Left ventricle myocardium inferior (tissue), 1 donor: ENCODE data around the gene SHB. TPM values are rescaled to one million over a fixed set of nuclear protein-coding genes. Genes with fewer than 3 reads are reported as not detected.
A peak's percentile ranks its signal among the peaks of the same experiment; 100 is the strongest.

Experiments
- DNase-seq: peaks from one replicate; pipeline ENCODE4 v3.0.0-alpha.2; 2020
- H3K27ac ChIP-seq: fragments of 200-600 bp; replicated peaks from 2 replicates; pipeline ENCODE4 v1.8.0; 2021
- H3K27me3 ChIP-seq: fragments of 200-600 bp; 2 replicates; pipeline ENCODE4 v1.8.0; 2021; ENCODE audit warnings: low read depth
- H3K36me3 ChIP-seq: fragments of 200-600 bp; 2 replicates; pipeline ENCODE4 v1.8.0; 2021
- H3K4me1 ChIP-seq: fragments of 200-600 bp; 2 replicates; pipeline ENCODE4 v1.8.0; 2021
- H3K4me3 ChIP-seq: fragments of 200-600 bp; 2 replicates; pipeline ENCODE4 v1.8.0; 2021; ENCODE audit warnings: mild to moderate bottlenecking, moderate library complexity
- H3K9me3 ChIP-seq: fragments of 200-600 bp; replicated peaks from 2 replicates; pipeline ENCODE4 v1.8.0; 2021
- intact Hi-C: fragments of 100-400 bp; cut with micrococcal nuclease; formaldehyde crosslinking; loops from one replicate; pipeline ENCODE4 v1.11.0; 2022
- total RNA-seq: library from RNA; stranded (reverse); fragmentation: NEBNext Ultra II Directional; extraction: Animal tissue kit (Norgen Biotek cat#: 25700); gene quantifications from one replicate; pipeline ENCODE4 v1.2.1, GENCODE V29; 2021
- TF ChIP-seq, protein P1 (sequence below): fragments of 200-600 bp; IDR thresholded peaks from 2 replicates; pipeline ENCODE4 v1.8.0; 2021; ENCODE audit warnings: antibody characterized with exemption, mild to moderate bottlenecking, borderline replicate concordance
- donor health status: DM: no; HTN: yes; CAD: no; lungs with severe emphysema.

SHB gene
- total RNA-seq, 1 donor from 2014 or later, result 19.4 TPM

DNA sequence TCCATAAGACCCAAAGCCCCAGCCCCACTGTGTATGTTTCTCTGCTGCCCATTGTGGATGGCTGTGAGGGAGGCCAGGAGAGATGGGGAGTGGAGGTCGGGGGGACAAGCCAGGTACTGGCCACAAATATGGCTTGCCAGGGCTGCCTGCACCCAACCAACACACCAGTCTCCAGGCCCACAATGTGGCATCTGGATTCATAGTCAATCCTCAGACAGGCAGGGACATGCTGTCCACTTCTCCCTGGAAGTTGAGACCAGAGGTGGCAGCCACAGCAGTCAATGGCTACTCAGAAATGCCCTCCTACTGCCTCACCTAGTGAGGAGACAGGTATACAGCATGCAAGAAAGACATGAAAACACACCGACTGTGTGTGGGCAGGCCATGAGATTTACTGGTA lies 103.9 kb downstream of the SHB start:
- Histone ChIP-seq H3K36me3 (no peaks in the 10 kb centered on the region), H3K9me3 (no peaks in the 10 kb centered on the region), H3K27ac (no peak overlapping the region), H3K4me3 (no peak overlapping the region), H3K27me3 (no peaks in the 10 kb centered on the region), H3K4me1 (peaks cover 46% of the 10 kb centered on the region)
- intact Hi-C loops, result no loop called here
- no peak for DNase-seq
- TF ChIP-seq, protein P1, sequence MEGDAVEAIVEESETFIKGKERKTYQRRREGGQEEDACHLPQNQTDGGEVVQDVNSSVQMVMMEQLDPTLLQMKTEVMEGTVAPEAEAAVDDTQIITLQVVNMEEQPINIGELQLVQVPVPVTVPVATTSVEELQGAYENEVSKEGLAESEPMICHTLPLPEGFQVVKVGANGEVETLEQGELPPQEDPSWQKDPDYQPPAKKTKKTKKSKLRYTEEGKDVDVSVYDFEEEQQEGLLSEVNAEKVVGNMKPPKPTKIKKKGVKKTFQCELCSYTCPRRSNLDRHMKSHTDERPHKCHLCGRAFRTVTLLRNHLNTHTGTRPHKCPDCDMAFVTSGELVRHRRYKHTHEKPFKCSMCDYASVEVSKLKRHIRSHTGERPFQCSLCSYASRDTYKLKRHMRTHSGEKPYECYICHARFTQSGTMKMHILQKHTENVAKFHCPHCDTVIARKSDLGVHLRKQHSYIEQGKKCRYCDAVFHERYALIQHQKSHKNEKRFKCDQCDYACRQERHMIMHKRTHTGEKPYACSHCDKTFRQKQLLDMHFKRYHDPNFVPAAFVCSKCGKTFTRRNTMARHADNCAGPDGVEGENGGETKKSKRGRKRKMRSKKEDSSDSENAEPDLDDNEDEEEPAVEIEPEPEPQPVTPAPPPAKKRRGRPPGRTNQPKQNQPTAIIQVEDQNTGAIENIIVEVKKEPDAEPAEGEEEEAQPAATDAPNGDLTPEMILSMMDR, result no peak

DNA sequence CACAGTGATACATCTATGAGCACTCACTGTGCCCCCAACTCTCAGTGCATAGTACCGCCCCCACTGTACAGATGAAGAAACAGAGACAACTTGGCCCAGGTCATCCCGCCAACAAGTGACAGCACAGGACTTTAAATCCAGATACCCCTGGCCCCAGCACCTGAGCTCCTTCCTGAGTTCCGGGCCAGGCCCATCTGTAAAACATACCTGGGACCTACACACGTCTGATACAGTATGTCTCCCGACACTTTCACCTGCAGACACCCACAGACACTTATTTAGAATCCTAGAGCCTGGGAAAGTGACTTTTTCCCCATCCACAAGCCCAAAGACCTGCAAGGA lies 104.3 kb downstream of the SHB start:
- DNase-seq, result no peak
- H3K27ac ChIP-seq, result no peak overlapping the region
- H3K9me3 ChIP-seq, result no peaks in the 10 kb centered on the region

DNA sequence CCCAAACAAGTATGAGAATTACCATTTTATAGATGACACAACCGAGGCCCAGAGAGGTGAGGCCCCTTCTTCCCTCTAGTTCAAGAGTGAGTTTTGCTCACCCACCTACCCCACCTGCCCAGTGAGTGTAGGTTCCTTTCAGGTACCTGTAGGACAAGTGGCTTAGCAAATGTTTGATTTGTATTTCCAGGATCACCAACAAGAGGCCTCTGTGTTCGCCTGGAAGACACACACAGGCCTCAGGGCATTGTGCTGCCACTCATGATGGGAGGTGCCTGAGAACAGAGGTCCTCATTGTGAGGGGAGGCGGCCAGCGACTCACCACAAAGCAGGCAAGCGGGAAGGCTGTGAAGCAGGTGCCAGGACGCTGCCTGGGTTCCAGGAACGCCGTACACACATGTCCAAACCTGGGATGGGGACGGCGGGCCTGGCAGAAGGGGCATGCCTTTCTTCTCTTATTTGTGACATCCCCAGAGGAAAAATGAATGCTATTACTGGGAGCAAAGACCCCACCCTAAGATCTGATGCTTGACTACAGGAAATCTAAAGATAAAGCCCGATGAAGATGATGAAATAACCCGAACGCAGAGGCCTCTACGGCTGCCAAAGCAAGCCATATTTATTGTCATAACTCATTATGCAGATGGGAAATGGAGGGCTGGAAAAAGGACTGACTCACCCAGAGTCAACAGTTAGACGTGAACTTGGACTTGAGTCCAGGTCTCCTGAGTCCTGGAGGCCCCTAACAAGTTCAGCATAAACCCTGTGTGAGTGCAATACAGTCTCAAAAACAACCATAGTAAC lies 104.9 kb downstream of the SHB start:
- TF ChIP-seq, protein P1, result no peak
- Histone ChIP-seq H3K9me3 (no peaks in the 10 kb centered on the region), H3K27ac (peak overlapping the region; percentile 19), H3K4me3 (no peak overlapping the region), H3K4me1 (peaks cover 37% of the 10 kb centered on the region), H3K27me3 (no peaks in the 10 kb centered on the region), H3K36me3 (no peaks in the 10 kb centered on the region)
- no peak for DNase-seq
- intact Hi-C loops, result no loop called here

More for the DNA sequence above, 104.3 kb downstream of the SHB start:
- Histone ChIP-seq H3K36me3 (no peaks in the 10 kb centered on the region), H3K27me3 (no peaks in the 10 kb centered on the region), H3K4me1 (peaks cover 42% of the 10 kb centered on the region), H3K4me3 (no peak overlapping the region)
- TF ChIP-seq, protein P1, result no peak
- intact Hi-C loops, result no loop called here

DNA sequence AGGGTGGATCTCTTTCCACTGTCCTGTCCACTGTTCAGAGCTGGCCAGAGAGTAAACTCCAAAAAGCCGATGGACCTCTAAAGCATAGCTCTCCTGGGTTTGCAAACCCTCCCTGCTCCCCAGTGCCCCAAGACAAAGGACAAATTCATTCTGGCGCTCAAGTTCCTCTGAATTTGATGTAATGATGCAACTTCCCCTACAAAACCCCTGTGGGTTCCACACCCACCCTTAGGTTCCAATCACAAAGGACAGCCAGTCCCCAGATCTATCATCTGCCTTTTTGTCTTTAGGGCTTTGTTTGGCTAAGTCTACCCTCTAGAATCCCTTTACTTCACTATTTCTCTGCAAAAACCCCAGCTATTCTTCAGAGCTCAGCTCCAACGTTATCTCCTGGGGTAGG lies 107.7 kb downstream of the SHB start:
- no peak overlapping the region for H3K4me3 ChIP-seq
- intact Hi-C loops, result no loop called here
- TF ChIP-seq, protein P1, result no peak
- no peak overlapping the region for H3K27ac ChIP-seq
- H3K27me3 ChIP-seq, result no peaks in the 10 kb centered on the region
- no peaks in the 10 kb centered on the region for H3K36me3 ChIP-seq
- DNase-seq, result no peak
- H3K4me1 ChIP-seq, result peaks cover 44% of the 10 kb centered on the region
- no peaks in the 10 kb centered on the region for H3K9me3 ChIP-seq

DNA sequence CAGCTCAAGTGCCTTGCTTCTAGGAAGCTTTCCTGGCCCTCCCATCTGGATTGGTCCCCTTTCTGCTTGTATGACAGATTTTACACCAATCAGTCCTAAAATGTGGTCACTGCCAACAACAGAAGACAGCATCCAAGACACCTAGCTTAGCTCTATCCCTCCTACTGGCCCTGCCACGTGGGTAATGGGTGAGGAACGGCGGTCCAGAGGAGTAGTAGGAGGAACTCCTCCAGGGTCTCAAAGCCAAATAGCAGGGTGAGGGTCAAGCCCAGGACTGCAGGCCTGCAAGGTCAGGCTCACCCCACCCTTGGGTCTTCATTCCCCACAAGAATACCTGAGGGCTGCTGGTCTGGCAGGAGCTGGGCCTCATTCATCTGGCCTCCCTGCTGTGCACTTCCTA lies 108.4 kb downstream of the SHB start:
- H3K4me3 ChIP-seq, result no peak overlapping the region
- no peaks in the 10 kb centered on the region for H3K9me3 ChIP-seq
- no peak overlapping the region for H3K27ac ChIP-seq
- H3K4me1 ChIP-seq, result peaks cover 45% of the 10 kb centered on the region
- intact Hi-C loops, result no loop called here
- peaks cover 2% of the 10 kb centered on the region for H3K36me3 ChIP-seq
- DNase-seq, result no peak
- H3K27me3 ChIP-seq, result no peaks in the 10 kb centered on the region
- TF ChIP-seq, protein P1, result no peak
